HG03575 (cell line): ENCODE measurements around the gene CCDC78.

ENCODE experiments used
- ATAC-seq: cut with Tn5 transposase; IDR thresholded peaks from one replicate; pipeline ENCODE4 v1.9.1; 2021; ENCODE audit not compliant: unreplicated experiment, insufficient number of reproducible peaks, low FRiP score; ENCODE audit errors: extremely low read depth

CCDC78 gene

DNA sequence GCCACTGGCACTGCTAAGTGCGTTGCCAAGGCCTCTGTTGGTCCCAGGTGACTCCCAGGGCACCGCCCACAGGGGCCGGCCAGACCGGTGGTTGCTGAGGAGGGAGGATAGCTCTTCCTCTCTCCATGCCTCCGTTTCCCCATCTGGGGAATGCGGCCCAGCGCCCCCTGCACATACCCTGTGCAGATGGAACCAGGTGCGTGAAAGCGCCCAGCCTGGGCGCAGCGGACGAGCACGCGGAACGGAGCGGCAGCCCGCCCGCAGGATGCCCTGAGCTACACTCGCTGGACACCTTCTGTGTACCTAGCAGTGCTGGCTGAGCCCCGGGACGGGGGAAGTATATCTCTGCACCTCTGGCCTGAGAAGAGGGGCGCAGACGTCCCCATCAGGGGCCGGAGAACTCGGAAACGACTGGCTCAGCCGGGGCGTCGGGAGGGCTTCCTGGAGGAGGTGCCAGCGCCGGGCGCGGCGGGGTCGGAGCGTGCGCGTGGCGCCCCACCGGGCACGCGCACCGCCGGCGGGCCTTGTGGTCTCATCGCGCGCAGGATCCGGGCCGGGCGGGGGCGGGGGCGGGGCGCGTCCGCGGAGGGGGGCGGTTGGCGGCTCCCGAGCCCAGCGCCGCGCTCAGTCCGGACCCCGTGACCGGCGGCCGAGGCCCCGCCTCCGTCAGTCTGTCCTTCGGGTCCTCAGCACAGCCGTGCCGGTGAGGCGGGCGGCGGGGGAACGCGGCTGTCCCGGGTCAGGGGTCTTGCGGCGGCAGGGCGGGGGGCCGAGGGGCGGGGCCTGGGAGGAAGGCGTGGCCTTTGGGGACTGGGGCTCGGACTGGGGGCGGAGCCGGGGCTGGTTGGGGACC is at the start of gene CCDC78, which contains the start of gene HAGHL:
Gene CCDC78, minus strand, starts transcription at position 6 of the 853 bp plus-strand sequence. CDS start 76 bp downstream, outside the sequence.
Gene HAGHL, plus strand, starts transcription at position 669 of the 853 bp plus-strand sequence. CDS start 404 bp downstream, outside the sequence.
- no peak for ATAC-seq

DNA sequence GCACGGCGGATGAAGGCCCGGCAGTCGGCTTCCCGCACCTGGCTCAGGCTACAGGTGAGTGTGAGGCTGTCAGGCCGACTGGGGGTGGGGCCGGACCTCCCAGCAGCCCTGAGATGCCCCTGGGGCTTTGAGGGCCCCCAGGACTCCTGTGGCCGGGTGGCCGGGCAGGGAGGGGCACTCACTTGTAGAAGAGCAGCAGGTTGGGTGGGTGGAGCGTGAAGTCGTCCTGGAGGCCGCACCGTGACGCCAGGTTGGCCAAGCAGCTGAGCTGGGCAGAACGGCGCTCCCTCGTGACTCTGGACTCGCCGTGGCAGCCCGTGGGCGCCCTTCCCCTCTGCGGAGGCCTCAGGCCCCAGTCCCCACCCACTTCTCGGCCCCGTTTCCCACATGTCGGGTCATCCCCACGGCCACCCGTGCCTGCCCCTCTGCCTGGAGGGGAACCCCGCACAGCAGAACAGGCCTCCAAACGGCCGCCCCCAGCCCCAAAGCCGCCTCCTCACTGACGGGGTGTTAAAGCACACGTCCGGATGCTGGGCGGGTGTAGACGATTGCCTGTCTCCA is 49.1 kb upstream of the CCDC78 start:
- no peak for ATAC-seq

DNA sequence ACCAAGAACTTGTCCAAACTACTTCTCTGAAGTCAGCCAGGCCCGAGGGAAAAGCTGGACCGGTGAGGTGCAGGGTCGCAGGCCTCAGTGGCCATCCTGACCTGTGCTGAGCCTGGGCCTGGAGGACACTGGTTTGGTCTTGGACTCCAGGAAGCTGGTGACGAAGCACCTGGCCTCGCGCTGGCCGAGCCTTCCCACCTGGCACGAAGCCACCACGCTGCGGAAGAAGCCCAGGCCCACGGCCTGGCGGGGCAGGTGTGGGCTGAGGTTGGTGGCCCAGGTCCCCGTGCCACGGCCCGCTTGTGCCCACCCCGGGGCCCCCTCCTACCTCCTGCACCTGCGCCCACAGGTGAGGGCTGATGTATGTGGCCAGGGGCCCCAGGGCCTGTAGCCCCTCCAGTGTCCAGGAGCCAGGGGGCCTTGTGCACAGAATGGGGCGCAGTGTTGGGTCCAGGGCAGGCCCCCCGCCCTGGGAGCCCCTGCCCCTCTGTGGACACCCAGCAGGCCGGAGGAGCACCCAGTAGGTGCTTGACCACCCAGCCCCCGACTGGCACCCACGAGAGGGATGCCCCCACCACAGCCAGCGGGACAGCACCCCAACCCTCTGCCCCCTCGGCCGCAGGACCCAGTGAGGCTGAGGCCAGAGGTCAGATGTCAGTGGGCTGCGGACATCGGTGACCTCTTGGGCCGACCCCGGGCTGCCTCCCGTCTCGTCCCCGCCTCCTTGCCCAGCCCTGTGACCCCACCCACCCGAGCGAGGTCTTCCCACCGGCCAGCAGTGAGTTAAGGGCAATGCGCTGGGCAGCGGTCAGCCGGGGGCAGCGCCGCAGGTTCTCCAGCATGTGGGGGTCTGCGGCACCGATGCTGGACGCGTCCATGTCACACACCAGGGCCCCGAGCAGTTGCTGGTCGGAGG is 48.1 kb upstream of the CCDC78 start:
- no peak for ATAC-seq

DNA sequence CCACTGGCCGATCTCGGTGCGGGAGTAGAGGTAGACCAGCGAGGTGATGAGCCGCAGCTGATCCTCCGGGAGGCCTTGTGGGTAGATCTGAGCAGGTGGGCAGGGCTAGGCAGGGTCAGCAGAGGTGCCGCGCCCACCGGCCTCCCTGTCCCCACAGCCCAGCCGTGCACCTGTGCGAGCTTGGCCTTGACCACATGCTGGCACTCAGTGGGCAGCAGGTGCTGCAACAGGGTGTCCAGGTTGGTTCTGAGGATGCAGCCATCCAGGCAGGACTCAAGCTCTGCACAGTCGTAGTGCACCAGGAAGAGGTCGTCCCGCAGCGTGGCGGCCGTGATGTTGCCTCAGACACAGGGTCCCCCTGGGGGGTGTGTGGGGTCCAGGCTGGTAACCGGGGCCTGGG is 46.7 kb upstream of the CCDC78 start:
- no peak for ATAC-seq

DNA sequence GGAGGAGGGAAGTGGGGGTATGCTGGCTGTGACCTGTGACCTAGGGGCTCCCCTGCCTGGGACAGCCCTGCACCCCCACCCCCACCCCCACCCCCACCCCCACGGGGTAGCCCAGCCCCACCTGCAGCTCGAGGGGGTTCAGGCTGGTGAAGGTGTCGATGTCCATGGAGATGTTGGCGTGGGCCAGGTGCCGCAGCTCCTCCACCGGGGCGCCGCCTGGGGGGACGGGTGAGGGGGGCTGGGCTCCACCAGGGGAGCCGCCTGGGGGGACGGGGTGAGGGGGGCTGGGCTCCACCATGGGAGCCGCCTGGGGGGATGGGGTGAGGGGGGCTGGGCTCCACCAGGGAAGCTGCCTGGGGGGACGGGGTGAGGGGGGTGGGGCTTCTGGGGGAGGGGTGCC is 44.2 kb upstream of the CCDC78 start:
- ATAC-seq: no peak

DNA sequence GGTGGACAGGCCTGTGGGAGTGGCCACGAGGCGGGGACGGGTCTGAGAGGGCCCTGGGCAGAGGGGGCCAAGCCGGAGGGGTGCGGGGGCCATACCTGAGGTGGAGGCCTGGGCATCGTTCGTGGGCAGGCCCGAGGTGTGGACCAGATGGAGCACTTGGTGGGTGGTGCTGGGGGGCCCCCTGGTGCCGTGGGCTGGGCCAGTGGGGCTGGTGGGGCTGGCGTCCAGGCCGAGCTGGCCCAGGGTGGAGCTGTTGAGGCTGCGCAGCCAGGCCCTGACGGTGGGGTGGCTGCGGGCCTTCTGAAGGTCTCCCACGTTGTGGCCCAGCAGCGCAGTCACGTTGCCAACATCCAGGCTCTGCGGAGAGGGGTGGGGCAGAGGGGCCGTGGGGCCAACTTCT is 43.7 kb upstream of the CCDC78 start:
- no peak for ATAC-seq

DNA sequence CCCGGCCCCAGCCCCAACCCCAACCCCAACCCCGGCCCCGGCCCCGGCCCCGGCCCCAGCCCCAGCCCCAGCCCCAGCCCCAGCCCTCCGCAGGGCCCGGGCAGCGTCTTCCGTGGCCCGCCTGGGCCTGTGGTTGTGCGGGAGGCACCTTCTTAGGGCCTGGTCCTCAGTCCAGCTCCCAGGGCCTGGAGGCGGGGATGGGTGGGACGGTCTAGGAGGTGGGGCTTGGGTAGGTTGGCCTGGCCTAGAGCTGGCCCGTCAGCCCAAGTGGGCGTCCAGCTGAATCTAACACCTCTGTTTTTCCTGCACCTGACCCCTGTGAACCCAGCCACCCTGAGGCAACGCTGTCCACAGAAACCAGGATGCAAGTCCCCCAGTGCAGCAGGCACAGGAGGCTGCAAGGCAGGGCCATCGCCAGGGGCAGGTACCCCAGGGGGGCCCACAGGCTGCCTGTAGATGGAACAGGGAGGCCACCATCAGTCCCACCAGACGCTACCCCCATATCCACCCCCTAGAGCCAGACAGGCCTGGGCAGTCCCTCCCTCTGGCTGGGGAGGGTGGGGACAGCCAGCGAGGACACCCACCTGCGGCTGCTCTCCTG is 43.0 kb upstream of the CCDC78 start:
- no peak for ATAC-seq

DNA sequence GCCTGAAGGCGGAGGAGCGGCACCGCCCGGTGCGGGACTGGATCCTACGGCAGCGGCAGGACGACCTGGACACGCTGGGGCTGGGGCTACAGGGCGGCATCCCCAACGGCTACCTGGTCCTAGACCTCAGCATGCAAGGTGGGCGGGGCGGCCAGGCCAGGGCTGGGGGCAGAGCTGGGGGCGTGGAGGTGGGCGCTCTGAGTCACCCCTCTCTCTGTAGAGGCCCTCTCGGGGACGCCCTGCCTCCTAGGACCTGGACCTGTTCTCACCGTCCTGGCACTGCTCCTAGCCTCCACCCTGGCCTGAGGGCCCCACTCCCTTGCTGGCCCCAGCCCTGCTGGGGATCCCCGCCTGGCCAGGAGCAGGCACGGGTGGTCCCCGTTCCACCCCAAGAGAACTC is 42.2 kb upstream of the CCDC78 start:
- no peak for ATAC-seq

DNA sequence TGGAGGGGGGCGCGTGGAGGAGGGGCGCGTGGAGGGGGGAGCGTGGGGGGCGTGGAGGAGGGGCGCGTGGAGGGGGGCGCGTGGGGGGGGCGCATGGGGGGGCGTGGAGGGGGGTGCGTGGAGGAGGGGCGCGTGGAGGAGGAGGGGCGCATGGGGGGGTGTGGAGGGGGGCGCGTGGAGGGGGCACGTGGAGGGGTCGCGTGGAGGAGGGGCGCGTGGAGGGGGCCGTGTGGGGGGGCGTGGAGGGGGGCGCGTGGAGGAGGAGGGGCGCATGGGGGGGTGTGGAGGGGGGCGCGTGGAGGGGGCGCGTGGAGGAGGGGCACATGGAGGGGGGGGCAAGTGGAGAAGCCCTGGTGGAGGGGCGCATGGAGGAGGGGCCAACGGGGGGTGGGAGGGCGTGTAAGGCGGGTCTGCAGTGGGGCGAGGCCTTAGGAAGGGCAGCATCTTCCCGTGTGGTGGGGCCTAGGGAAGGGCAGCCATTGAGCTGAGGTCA is 41.5 kb upstream of the CCDC78 start:
- ATAC-seq: no peak

DNA sequence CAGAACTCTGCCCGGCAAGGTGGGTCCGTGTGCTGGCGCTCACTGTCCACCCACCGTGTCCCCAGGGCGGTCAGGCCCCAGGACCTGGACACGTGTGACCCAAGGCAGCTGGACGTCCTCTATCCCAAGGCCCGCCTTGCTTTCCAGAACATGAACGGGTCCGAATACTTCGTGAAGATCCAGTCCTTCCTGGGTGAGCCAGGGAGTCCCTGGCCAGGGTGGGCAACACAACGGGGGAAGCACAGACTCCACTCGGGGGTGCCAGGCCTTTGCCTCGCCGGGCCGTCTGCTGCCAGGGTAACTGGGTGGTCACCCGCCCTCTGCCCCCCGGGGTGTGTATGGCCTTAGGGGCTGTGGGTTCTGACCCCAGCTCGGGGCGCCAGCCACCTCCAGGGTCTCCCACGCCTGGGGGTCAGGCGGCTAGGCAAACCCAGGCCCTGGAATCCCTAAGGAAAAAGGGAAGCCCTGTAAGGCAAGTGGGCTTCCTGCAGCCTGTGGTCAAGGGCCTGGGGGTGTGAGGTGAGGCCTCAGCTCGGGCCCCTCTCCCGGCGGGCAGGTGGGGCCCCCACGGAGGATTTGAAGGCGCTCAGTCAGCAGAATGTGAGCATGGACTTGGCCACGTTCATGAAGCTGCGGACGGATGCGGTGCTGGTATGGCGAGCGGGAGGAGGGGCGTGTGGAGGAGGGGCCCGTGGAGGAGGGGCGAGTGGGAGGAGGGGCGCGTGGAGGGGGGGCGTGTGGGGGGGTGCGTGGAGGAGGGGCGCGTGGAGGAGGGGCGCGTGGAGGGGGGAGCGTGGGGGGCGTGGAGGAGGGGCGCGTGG is 40.8 kb upstream of the CCDC78 start:
- no peak for ATAC-seq

DNA sequence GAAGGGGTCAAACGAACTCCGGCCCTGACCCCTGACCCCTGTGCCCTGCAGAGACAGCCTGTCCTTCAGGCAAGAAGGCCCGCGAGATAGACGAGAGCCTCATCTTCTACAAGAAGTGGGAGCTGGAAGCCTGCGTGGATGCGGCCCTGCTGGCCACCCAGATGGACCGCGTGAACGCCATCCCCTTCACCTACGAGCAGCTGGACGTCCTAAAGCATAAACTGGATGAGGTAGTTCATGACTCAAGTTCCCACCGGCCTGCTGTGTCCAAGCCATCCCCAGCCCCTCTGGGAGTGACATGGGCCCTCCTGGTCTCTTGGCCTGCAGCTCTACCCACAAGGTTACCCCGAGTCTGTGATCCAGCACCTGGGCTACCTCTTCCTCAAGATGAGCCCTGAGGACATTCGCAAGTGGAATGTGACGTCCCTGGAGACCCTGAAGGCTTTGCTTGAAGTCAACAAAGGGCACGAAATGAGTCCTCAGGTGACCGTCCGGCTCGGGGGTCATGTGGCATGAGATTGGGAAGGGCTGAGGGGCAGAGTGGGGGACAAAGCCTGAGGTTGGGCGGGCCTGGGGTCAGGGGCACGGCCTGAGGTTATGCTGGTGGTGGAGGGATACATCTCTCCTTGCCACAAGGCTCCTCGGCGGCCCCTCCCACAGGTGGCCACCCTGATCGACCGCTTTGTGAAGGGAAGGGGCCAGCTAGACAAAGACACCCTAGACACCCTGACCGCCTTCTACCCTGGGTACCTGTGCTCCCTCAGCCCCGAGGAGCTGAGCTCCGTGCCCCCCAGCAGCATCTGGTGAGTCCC is 40.0 kb upstream of the CCDC78 start:
- ATAC-seq: no peak

DNA sequence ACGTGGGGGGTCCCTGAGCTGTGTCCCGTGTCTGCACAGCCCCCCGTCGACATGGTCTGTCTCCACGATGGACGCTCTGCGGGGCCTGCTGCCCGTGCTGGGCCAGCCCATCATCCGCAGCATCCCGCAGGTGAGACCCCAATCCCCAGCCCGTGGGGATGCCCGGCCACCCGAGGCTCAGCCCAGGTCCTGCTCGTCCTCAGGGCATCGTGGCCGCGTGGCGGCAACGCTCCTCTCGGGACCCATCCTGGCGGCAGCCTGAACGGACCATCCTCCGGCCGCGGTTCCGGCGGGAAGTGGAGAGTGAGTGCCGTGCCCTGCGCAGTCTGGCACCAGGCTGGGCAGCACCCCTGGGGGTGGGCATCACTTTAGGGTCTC is 39.2 kb upstream of the CCDC78 start:
- no peak for ATAC-seq

DNA sequence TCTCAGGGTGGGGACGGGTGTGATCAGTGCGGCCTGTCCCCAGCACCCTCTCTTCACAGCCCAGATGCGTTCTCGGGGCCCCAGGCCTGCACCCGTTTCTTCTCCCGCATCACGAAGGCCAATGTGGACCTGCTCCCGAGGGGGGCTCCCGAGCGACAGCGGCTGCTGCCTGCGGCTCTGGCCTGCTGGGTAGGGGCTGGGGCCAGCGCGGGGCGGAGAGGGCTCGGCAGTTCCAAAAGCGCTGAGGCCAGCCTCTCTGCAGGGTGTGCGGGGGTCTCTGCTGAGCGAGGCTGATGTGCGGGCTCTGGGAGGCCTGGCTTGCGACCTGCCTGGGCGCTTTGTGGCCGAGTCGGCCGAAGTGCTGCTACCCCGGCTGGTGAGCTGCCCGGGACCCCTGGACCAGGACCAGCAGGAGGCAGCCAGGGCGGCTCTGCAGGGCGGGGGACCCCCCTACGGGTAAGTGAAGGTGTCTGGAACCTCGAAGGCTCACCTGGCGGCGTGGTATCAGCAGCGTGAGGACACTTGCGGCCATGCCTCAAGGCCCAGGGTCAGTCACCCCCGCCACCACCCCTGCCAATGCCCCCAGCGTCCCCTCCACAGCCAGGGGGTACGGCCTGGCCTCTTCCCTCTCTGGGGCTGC is 38.7 kb upstream of the CCDC78 start:
- ATAC-seq: no peak

DNA sequence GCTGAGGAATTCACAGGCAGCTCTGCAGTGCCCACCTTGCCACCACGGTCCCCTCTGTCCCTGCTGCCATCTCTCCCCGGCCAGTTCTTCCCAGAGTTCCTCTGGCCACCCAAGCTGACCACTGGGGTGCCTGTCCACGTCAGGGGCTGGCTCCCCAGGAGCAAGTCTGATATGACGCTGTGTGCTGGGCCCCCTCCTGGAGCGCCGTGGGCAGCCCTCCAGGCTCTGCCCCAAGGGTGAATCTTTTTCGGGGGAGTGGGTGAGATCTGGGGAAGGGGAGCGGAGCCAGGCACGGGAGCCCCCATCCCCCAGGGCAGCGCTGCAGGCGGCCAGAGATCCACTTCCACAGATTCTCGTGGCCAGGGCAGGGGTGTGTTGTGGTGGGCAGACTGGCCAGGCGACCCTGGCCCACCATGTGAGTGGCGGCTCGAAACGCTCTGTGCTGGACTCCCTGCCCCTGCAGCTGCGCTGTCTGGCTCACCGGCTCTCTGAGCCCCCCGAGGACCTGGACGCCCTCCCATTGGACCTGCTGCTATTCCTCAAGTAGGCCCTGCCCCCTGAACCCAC is 38.0 kb upstream of the CCDC78 start:
- ATAC-seq: no peak

DNA sequence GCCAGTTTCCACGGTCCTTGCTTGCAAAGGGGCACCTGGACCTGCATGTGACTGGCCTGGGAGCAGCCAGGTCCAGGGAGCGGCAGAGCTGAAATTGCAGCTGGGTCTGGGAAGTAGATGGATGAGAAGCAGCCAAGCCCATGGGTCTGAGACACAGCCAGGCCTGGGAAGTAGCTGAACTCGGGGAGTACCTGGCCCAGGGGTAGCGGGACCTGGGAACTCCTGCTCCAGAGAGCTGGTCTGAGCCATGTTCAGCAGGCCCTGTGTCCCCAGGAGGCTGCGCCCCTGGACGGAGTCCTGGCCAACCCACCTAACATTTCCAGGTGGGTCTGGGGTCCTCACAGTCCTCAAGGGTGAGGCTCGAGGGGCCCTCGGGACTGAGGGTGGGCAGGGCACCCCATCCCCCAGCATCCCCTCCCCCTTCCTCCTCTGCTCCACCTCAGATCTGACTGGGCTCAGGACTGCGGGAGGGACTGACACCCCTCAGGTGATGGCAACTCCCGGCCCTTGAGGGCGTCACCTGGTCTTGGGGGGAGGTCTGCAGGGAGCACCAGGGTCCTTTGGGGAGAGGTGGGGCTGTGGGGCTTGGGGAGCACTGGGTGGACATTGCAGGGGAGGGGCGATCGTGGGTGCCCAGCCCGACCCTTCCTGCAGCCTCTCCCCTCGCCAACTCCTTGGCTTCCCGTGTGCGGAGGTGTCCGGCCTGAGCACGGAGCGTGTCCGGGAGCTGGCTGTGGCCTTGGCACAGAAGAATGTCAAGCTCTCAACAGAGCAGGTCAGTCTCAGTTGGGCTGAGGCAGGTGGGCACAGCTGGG is 37.3 kb upstream of the CCDC78 start:
- ATAC-seq: no peak
